Suppressor macrophage (primary cell): ENCODE measurements around the gene RBFOX2.

Experiments
- DNase-seq, 4 experiments: peaks; one replicate each; pipeline ENCODE4 v3.0.0-alpha.2; 2020 to 2022

Gene RBFOX2

GRCh38 chr22:35971456-35972119 lies 57.0 kb downstream of the RBFOX2 start:
- DNase-seq = no peak

DNA sequence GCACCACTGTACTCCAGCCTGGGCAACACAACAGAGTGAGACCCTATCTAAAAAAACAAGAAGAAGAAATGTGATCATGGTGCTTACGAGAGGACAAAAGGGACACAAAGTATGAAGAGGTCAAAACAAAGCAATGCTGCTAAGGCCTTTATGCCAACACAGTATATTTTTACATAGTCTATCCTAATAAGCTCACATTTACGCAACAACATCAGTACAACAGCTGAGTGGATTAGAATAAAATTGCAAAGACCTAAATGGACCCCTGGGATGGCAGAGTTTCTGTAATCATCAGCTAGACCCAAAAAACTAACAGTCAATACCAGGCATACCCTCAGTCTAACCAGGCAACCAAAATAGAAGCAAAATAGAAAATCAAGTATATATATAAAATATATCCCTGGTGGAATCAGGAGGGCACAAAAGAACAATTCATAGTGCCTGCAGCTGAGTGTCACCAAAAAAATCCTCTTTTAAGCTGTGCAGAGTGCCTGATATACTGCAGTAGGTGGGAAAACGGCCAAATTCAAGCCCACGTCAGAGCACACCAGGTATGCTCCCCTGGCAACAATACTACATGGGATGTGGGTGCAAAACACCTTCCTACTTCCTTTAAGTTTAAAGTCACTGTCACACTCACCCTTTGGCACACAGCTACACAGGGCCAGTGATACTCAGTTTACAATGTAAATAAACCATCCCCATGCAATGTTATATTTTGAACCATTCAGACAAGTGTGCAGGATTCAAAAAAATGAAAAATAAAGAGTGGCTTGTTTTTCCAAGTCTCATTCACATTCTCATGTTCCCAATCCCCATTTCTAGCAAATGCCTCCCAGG lies 57.8 kb downstream of the RBFOX2 start:
- DNase-seq = no peak

GRCh38 chr22:35967046-35967397 lies 61.6 kb downstream of the RBFOX2 start:
- no peak for DNase-seq

GRCh38 chr22:35966314-35967045 lies 62.1 kb downstream of the RBFOX2 start:
- no peak for DNase-seq

DNA sequence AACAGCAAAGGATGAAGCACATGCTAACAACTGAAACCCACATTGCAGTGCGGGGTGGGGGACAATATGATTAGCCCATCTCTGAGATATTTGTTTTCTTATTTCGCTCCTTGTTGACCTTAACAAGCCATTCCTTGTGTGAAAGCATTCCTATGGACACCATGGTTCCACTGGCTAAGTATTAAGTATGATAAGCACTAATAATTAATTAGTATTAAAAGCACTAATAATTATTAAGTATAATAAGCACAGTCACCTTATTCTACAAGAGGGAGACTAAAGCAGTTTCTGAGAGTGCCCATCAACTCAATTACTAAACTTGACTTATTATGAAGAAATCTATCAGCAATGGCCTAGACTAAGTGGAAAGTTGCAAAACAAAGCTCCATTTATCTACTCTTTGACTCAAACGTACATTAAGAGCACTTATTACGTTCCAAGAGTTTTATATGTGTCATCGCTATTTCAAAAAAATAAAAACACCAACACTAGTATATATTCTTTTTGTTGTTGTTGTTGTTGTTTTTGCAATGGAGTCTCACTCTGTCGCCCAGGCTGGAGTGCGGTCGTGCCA lies 65.3 kb downstream of the RBFOX2 start:
- DNase-seq = no peak

GRCh38 chr22:35961480-35962295 lies 66.9 kb downstream of the RBFOX2 start:
- DNase-seq = no peak

DNA sequence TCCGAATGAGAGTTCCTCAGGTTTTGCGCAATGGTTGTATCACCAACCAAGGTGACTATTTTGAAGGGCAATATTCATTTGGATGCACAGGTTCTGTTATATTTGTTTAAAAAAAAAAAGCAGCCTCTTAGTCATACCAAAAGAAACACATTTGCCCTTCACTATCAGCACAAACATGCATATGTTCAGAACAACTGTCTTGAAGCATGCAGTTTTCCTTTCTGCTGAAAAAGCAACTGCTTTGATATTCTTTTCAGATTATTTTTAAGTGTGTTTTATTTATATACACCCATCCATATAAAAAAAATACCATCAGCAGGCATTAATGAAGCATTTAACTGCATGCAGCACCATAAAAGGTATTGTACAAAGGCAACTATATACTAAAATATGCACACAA lies 67.8 kb downstream of the RBFOX2 start:
- no peak for DNase-seq

GRCh38 chr22:35959121-35959800 lies 69.4 kb downstream of the RBFOX2 start:
- DNase-seq = no peak

DNA sequence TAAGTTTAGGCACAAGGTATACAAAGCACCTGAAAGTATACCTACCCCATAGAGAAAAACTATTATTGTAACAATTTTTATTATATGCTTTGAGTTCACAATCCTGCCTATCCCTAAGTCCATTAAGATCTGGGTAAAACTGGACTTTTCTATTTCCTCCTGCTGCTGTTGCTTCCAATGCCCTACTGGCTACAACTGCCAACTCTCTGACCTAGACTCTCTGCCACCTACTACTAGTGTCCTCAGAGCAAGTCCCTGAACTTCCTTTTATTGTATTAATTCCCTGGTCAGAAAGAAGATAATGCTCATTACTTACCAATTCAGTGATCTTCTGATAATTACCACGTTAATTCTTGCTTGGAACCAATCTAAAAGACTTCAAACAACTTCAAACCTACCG lies 70.3 kb downstream of the RBFOX2 start:
- DNase-seq = peak in 1 of 4 experiments; percentile 2

DNA sequence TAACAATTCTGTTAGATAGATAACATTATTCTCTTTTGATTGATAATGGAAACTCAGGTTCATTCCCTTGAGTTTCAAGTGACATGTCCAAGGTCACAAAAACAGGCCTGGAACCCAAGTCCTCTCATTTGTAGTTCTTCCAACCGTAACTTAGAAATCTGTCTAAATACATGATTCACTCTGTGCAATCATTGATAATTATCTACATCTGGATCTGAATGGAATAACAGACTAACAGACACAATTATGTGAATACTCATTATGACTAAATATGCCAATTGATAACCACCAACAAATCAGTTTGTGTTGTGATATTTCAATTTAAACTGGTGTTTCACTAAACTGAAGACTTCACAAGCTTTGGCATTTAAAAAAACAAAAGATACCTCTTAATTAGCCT lies 71.0 kb downstream of the RBFOX2 start:
- DNase-seq = no peak

DNA sequence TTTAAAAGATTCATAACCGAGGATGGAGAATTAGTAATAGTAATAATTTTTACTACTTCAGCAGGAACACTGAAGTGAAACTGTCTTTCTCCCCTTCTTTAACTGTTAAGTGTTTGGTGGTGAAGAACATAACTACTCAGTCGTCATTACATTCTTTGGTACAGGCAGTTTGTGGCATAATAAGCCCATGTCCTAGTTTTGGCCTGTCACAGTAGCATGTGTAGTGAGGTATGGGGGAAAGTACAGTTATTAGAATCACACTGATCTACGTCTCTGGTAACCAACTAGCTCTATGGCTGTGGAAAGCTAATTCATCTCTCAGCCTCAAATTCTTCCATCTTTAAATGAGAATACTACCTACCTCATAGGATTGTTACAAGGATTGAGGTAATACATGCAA lies 71.8 kb downstream of the RBFOX2 start:
- no peak for DNase-seq

DNA sequence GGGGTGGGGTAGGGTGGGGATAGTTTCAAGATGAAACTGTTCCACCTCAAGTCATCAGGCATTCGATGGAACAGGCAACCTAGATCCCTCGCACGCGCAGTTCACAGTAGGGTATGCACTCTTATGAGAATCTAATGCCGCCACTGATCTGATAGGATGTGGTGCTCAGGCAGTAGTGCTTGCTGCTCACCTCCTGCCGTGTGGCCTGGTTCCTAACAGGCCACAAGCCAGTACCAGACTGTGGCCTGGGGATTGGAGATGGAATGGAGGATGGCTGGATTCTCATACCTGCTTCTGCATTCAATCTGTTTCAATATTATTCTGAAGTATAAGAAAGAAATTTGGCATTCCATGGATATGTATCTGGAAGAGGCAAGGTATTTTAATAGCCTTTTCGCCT lies 73.1 kb downstream of the RBFOX2 start:
- DNase-seq = no peak

DNA sequence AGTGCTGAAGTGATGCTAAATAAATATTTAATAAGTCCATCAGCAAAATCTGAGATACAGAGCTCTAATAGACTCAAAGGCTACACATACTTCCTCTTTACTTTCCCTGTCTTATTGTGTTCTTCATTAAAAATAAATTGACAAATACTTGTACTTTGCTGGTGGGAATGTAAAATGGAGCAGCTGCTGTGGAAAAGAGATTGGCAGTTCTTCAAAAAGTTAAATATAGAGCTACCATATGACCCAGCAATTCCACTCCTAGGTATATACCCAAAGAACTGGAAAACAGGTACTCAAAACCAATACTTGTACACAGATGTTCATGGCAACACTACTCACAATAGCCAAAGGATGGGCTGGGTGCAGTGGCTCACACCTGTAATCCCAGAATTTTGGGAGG lies 76.0 kb downstream of the RBFOX2 start:
- no peak for DNase-seq

GRCh38 chr22:35950262-35950661 lies 78.4 kb downstream of the RBFOX2 start:
- DNase-seq = no peak

- DNase-seq = no peak
Measured at GRCh38 chr22:35949243-35949642, 79.4 kb downstream of the RBFOX2 start.

DNA sequence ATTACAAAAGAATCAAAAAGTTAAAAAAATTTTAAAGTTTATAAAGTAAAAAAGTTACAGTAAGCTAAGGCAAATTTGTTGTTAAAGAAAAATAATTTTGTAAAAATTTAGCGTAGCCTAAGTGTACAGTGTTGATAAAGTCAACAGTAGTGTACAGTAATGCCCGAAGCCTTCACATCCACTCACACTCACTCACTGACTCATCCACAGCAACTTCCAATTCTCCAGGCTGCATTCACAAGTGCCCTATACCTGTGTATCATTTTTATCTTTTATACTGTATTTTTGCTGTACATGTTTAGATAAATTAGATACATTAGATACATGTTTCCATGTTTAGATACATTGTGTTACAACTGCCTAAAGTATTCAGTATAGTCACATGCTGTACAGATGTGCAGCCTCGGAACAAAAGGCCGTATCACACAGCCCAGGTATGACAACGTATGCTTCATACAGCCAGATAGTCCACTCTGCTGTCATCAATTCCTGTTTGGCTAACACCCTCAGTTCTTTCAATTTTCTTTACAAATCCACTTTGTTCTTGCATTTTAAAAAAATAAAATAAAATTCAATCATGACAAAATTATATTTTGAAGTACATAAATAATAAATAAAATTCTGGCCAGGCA lies 80.7 kb downstream of the RBFOX2 start:
- no peak for DNase-seq

DNA sequence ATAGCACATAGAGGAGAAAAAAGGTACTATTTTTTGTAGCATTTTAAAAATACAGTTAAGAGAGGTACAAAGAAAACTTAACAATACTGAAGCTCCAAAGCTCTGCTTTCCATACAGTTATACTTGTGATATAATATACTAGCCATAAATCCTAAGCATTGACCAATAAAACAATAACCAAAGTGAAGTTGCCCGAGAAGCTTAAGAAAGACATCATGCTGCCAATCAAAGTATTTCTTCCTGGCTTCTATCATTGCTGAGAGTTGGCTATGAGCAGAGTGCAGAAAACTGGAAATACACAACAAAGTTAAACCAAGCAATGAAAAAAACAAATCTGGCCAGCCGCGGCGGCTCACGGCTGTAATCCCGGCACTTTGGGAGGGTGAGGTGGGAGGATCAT lies 84.2 kb downstream of the RBFOX2 start:
- no peak for DNase-seq

DNA sequence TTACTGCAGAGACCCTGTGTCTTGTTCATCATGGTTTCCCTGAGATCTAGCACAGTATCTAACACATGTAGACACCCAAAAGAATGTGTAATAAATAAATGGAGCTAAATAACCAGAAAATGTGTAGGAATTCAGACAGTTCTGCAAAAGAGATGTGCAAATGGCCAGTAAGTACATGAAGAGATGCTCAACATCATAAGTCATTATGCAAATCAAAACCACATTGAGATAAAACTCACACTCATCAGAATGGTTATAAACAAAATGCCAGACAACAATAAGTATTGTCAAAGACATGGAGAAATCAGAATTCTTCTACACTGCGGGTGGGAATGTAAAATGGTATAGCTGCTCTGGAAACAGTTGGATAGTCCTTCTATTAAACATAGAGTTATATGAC lies 88.5 kb downstream of the RBFOX2 start:
- no peak for DNase-seq

- DNase-seq = no peak
Measured at GRCh38 chr22:35938226-35938625, 90.4 kb downstream of the RBFOX2 start.

DNA sequence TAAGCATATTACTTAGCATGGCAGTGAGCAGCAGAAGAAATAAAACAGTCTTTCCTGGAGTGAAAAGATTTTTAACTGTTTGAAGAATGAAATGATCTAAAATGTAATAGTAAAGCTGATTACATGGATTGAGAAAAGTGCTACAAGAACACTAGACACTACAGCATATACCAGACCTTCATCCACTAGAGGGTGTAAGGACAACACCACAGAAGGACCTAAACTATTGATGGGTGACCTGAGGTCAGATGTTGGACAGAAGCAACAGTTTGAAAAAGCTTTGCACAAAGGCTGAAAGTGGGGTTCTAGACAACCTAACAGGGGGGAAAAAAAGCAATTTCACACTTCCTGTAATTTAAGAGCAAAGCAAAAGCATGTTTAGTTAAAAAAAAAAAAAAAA lies 97.7 kb downstream of the RBFOX2 start:
- DNase-seq = peak in 3 of 4 experiments; percentile 23 to 53 (median 52)

GRCh38 chr22:35928285-35928798 lies 100.3 kb downstream of the RBFOX2 start:
- DNase-seq = no peak
